ENCODE measurements around the gene RAPGEF2.

DNA sequence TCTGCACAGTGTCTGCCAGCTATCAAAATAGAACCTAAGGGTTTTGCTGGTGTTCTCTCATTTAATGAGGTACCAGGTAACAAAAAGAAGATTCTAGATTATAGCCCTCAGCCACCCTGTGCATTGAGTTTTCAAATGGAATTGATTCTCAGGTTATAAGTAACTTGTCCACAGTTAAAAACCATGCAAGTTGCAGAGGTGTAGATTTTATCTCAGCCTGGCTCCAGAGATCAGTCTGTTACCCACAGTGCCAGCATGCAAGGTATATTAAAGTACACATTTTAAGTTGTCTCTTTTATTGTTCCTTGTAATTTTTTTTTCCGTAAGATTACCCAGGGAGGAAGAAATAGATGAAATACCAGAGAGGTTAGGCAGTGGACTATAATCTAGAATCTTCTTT, 59.7 kb downstream of the RAPGEF2 start:
- TF ChIP-seq, protein P1, sequence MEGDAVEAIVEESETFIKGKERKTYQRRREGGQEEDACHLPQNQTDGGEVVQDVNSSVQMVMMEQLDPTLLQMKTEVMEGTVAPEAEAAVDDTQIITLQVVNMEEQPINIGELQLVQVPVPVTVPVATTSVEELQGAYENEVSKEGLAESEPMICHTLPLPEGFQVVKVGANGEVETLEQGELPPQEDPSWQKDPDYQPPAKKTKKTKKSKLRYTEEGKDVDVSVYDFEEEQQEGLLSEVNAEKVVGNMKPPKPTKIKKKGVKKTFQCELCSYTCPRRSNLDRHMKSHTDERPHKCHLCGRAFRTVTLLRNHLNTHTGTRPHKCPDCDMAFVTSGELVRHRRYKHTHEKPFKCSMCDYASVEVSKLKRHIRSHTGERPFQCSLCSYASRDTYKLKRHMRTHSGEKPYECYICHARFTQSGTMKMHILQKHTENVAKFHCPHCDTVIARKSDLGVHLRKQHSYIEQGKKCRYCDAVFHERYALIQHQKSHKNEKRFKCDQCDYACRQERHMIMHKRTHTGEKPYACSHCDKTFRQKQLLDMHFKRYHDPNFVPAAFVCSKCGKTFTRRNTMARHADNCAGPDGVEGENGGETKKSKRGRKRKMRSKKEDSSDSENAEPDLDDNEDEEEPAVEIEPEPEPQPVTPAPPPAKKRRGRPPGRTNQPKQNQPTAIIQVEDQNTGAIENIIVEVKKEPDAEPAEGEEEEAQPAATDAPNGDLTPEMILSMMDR (IDR thresholded peaks at IDR 0.05), result no peak
- no peak for TF ChIP-seq POLR2AphosphoS5 (IDR thresholded peaks at IDR 0.05; ENCODE audit: low read depth, low read length)
- TF ChIP-seq SIN3A (IDR thresholded peaks at IDR 0.05; ENCODE audit: borderline replicate concordance, insufficient read depth, low read depth, low read length), result no peak

Data from Panc1 (cell line).